Neural progenitor cell (in vitro differentiated cells): ENCODE results near the gene ARSJ. TPM values are rescaled to one million over a fixed set of nuclear protein-coding genes. Genes with fewer than 3 reads are reported as not detected.

Source experiments
- DNase-seq: peaks from one replicate; pipeline ENCODE4 v3.0.0-alpha.2; 2016; ENCODE audit warnings: low spot score
- H2AFZ ChIP-seq: fragments of 200-600 bp; sonication (generic); replicated peaks from 2 replicates; pipeline ENCODE4 v1.6.1; 2016; ENCODE audit warnings: antibody characterized with exemption
- H3F3A ChIP-seq: fragments of 200-600 bp; sonication (generic); 2 replicates; pipeline ENCODE4 v1.6.1; 2016; ENCODE audit warnings: antibody characterized with exemption, low read depth
- H3K27ac ChIP-seq: fragments of 200-600 bp; sonication (generic); 2 replicates; pipeline ENCODE4 v1.5.1; 2016; ENCODE audit warnings: mild to moderate bottlenecking
- H3K27me3 ChIP-seq: fragments of 200-600 bp; sonication (generic); 2 replicates; pipeline ENCODE4 v1.6.1; 2016; ENCODE audit warnings: mild to moderate bottlenecking, moderate library complexity
- H3K36me3 ChIP-seq: fragments of 200-600 bp; sonication (generic); 2 replicates; pipeline ENCODE4 v1.5.1; 2016
- H3K4me1 ChIP-seq: fragments of 200-600 bp; sonication (generic); 2 replicates; pipeline ENCODE4 v1.6.1; 2016; ENCODE audit warnings: mixed run types
- H3K4me2 ChIP-seq: fragments of 200-600 bp; sonication (generic); 2 replicates; pipeline ENCODE4 v1.6.1; 2016
- H3K4me3 ChIP-seq: fragments of 200-600 bp; sonication (generic); 2 replicates; pipeline ENCODE4 v1.5.1; 2016
- H3K79me2 ChIP-seq: fragments of 200-600 bp; sonication (generic); 2 replicates; pipeline ENCODE4 v1.6.1; 2016; ENCODE audit warnings: low read depth
- H3K9ac ChIP-seq: fragments of 200-600 bp; sonication (generic); 2 replicates; pipeline ENCODE4 v1.6.1; 2016
- H3K9me3 ChIP-seq: fragments of 200-600 bp; sonication (generic); 2 replicates; pipeline ENCODE4 v1.5.1; 2016; ENCODE audit warnings: low read depth
- H4K20me1 ChIP-seq: fragments of 200-600 bp; sonication (generic); 2 replicates; pipeline ENCODE4 v1.6.1; 2016; ENCODE audit warnings: low read depth
- H3K27ac Mint-ChIP-seq: 3 replicates; pipeline ENCODE4 v1.8.0; 2021; ENCODE audit warnings: mixed read lengths
- H3K27me3 Mint-ChIP-seq: 2 replicates; pipeline ENCODE4 v1.8.0; 2022; ENCODE audit warnings: low read depth, mild to moderate bottlenecking, inconsistent platforms, moderate library complexity, mixed read lengths; ENCODE audit not compliant: insufficient read depth
- H3K36me3 Mint-ChIP-seq: 3 replicates; pipeline ENCODE4 v1.8.0; 2021; ENCODE audit warnings: mixed read lengths
- H3K4me1 Mint-ChIP-seq: 3 replicates; pipeline ENCODE4 v1.8.0; 2021; ENCODE audit warnings: mixed read lengths
- H3K4me3 Mint-ChIP-seq: 3 replicates; pipeline ENCODE4 v1.8.0; 2021; ENCODE audit warnings: mild to moderate bottlenecking, moderate library complexity, mixed read lengths
- H3K9me3 Mint-ChIP-seq: 3 replicates; pipeline ENCODE4 v1.8.0; 2020; ENCODE audit warnings: mixed read lengths
- EZH2 ChIP-seq: fragments of 200-600 bp; sonication (generic); IDR thresholded peaks from 2 replicates; pipeline ENCODE4 v1.6.1; 2017; ENCODE audit warnings: antibody characterized with exemption, mild to moderate bottlenecking, moderate library complexity
- EZH2phosphoT487 ChIP-seq: fragments of 200-600 bp; sonication (generic); IDR thresholded peaks from 2 replicates; pipeline ENCODE4 v1.6.1; 2017; ENCODE audit warnings: antibody characterized with exemption
- total RNA-seq: library from RNA; depleted of rRNA; stranded (reverse); fragments of >200 nt; gene quantifications from 2 replicates; pipeline ENCODE4 v1.2.3, GENCODE V29; 2015; ENCODE audit warnings: low replicate concordance
- TF ChIP-seq, protein P1 (sequence below): fragments of 200-600 bp; sonication (generic); IDR thresholded peaks from 2 replicates; pipeline ENCODE4 v1.5.1; 2017; ENCODE audit warnings: antibody characterized with exemption, mild to moderate bottlenecking

The ARSJ gene
- total RNA-seq, 1 donor from 2014 or later: 0.28 TPM

DNA sequence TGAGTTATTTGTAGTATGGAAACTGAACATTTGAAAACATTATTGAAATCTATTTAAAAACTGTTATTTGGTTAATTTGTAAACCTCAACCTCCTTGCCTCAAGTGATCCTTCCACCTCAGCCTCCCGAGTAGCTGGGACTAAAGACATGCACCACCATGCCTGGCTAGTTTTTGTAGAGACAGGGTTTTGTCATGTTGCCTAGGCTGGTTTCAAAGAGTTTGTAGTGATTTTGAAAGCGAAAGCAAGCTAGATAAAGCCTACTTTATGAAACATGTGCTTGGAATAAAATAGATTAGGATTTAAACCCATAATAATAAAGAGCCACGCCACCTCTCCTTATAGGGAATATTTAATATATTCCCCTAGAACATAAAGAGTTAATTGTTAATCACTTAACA lies 23.5 kb downstream of the ARSJ start:
- Histone ChIP-seq H3K9ac (no peak overlapping the region), H3K27me3 (no peaks in the 10 kb centered on the region), H3K4me1 (no peaks in the 10 kb centered on the region), H3K4me2 (no peak overlapping the region), H3K79me2 (no peaks in the 10 kb centered on the region), H4K20me1 (no peaks in the 10 kb centered on the region), H3K36me3 (no peaks in the 10 kb centered on the region), H2AFZ (no peak overlapping the region), H3F3A (no peaks in the 10 kb centered on the region), H3K9me3 (no peaks in the 10 kb centered on the region), H3K27ac (no peak overlapping the region), H3K4me3 (no peak overlapping the region)
- Mint-ChIP-seq H3K27ac (no peak overlapping the region), H3K4me1 (no peaks in the 10 kb centered on the region), H3K9me3 (no peaks in the 10 kb centered on the region), H3K4me3 (no peak overlapping the region), H3K36me3 (no peaks in the 10 kb centered on the region), H3K27me3 (no peaks in the 10 kb centered on the region)
- TF ChIP-seq EZH2 (no peak), EZH2phosphoT487 (no peak)
- TF ChIP-seq, protein P1, sequence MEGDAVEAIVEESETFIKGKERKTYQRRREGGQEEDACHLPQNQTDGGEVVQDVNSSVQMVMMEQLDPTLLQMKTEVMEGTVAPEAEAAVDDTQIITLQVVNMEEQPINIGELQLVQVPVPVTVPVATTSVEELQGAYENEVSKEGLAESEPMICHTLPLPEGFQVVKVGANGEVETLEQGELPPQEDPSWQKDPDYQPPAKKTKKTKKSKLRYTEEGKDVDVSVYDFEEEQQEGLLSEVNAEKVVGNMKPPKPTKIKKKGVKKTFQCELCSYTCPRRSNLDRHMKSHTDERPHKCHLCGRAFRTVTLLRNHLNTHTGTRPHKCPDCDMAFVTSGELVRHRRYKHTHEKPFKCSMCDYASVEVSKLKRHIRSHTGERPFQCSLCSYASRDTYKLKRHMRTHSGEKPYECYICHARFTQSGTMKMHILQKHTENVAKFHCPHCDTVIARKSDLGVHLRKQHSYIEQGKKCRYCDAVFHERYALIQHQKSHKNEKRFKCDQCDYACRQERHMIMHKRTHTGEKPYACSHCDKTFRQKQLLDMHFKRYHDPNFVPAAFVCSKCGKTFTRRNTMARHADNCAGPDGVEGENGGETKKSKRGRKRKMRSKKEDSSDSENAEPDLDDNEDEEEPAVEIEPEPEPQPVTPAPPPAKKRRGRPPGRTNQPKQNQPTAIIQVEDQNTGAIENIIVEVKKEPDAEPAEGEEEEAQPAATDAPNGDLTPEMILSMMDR: no peak
- DNase-seq: no peak

DNA sequence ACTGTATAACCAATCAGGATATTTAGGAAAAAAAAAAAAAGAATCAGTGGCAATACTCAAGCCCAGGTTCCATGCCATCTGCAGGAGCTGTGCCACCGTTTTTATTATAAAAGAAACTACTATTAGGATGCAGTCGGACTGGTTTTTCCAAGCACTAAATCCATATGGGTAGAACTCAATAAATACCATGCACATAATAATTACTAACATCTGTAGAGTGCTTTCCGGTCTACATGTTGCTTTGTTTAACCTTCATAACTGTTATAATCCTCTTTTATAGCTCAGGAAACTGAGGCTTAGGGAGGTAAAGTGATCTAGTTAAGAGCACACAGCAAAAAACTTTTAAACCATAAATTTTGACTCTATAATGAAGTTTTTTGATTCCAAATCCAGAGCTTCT lies 24.0 kb downstream of the ARSJ start:
- H3K4me3 Mint-ChIP-seq: no peak overlapping the region

DNA sequence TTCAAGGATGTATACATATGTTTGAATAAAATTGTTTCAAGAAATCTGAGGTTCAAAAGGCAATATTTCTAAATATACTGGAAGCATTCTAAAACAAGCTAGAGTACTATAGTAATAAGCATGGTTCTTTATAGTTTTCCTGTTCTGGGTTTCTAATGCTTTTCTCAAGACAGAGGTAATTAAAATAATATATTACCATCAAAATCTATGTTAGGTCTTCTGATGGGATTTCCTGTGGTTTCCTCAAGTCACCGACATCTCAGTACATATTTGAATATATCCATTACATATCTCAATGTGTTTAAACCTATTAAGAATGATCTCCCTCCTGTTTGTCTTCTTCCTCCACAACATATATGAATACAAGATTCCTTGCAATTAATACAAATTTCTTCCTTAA lies 25.6 kb downstream of the ARSJ start:
- H3K4me1 ChIP-seq: no peaks in the 10 kb centered on the region
- no peaks in the 10 kb centered on the region for H3F3A ChIP-seq
- no peak overlapping the region for H3K9ac ChIP-seq
- no peak overlapping the region for H3K27ac Mint-ChIP-seq
- H3K79me2 ChIP-seq: no peaks in the 10 kb centered on the region
- H3K4me1 Mint-ChIP-seq: no peaks in the 10 kb centered on the region
- H3K9me3 ChIP-seq: no peaks in the 10 kb centered on the region
- H3K27ac ChIP-seq: no peak overlapping the region
- no peaks in the 10 kb centered on the region for H3K36me3 Mint-ChIP-seq
- no peak overlapping the region for H2AFZ ChIP-seq
- H3K4me3 Mint-ChIP-seq: no peak overlapping the region
- H3K4me2 ChIP-seq: no peak overlapping the region
- no peaks in the 10 kb centered on the region for H3K27me3 Mint-ChIP-seq
- no peaks in the 10 kb centered on the region for H3K27me3 ChIP-seq
- no peaks in the 10 kb centered on the region for H3K9me3 Mint-ChIP-seq
- DNase-seq: no peak
- no peaks in the 10 kb centered on the region for H4K20me1 ChIP-seq
- H3K36me3 ChIP-seq: no peaks in the 10 kb centered on the region
- H3K4me3 ChIP-seq: no peak overlapping the region
- TF ChIP-seq, protein P1: no peak
- no peak for TF ChIP-seq EZH2phosphoT487
- TF ChIP-seq EZH2: no peak

More for the DNA sequence above, 24.0 kb downstream of the ARSJ start:
- Histone ChIP-seq H3K4me3 (no peak overlapping the region), H3K79me2 (no peaks in the 10 kb centered on the region), H3K36me3 (no peaks in the 10 kb centered on the region), H3F3A (no peaks in the 10 kb centered on the region), H3K27me3 (no peaks in the 10 kb centered on the region), H3K9me3 (no peaks in the 10 kb centered on the region), H4K20me1 (no peaks in the 10 kb centered on the region), H3K9ac (no peak overlapping the region), H3K27ac (no peak overlapping the region), H3K4me1 (no peaks in the 10 kb centered on the region), H2AFZ (no peak overlapping the region), H3K4me2 (no peak overlapping the region)
- Mint-ChIP-seq H3K36me3 (no peaks in the 10 kb centered on the region), H3K9me3 (no peaks in the 10 kb centered on the region), H3K4me1 (no peaks in the 10 kb centered on the region), H3K27ac (no peak overlapping the region), H3K27me3 (no peaks in the 10 kb centered on the region)
- TF ChIP-seq EZH2phosphoT487: no peak
- TF ChIP-seq EZH2: no peak
- TF ChIP-seq, protein P1: no peak
- DNase-seq: no peak
